Upper lobe of left lung (tissue), 4 donors: ENCODE data around the gene ZNF839.
"Not testable (repeated sequence)": the region's sequence is repeated elsewhere in the genome, so short reads cannot be mapped to it uniquely, and the experiment has no call there.

Experiments
- EP300 ChIP-seq, 4 donors: sonication (generic); formaldehyde crosslinking; IDR thresholded peaks; one replicate each; pipeline ENCODE4 v1.5.1; 2017; ENCODE audit warnings: antibody characterized with exemption in 4 of 4, control low read depth in 2 of 4
- POLR2A ChIP-seq, 4 donors: fragments of 450-650 bp; IDR thresholded peaks; one replicate each; pipeline ENCODE4 v1.5.1; 2016 to 2017; ENCODE audit warnings: antibody characterized with exemption in 4 of 4, mild to moderate bottlenecking in 2 of 4
- POLR2AphosphoS5 ChIP-seq, 2 donors: sonication (generic); formaldehyde crosslinking; IDR thresholded peaks; one replicate each; pipeline ENCODE4 v1.5.1; 2017; ENCODE audit warnings: antibody characterized with exemption in 2 of 2

GRCh38 chr14:102298303-102299070 lies 21.1 kb upstream of the ZNF839 start:
- TF ChIP-seq POLR2AphosphoS5, EP300, POLR2A (IDR thresholded peaks at IDR 0.05): not testable (repeated sequence)
